HG02642 (cell line): Measurements from ENCODE around the gene APRT.
"Not testable (repeated sequence)": the region's sequence is repeated elsewhere in the genome, so short reads cannot be mapped to it uniquely, and the experiment has no call there.

Experiments
- ATAC-seq: cut with Tn5 transposase; IDR thresholded peaks from one replicate; pipeline ENCODE4 v1.9.1; 2021; ENCODE audit warnings: mild to moderate bottlenecking; ENCODE audit not compliant: unreplicated experiment, poor library complexity

The APRT gene

DNA sequence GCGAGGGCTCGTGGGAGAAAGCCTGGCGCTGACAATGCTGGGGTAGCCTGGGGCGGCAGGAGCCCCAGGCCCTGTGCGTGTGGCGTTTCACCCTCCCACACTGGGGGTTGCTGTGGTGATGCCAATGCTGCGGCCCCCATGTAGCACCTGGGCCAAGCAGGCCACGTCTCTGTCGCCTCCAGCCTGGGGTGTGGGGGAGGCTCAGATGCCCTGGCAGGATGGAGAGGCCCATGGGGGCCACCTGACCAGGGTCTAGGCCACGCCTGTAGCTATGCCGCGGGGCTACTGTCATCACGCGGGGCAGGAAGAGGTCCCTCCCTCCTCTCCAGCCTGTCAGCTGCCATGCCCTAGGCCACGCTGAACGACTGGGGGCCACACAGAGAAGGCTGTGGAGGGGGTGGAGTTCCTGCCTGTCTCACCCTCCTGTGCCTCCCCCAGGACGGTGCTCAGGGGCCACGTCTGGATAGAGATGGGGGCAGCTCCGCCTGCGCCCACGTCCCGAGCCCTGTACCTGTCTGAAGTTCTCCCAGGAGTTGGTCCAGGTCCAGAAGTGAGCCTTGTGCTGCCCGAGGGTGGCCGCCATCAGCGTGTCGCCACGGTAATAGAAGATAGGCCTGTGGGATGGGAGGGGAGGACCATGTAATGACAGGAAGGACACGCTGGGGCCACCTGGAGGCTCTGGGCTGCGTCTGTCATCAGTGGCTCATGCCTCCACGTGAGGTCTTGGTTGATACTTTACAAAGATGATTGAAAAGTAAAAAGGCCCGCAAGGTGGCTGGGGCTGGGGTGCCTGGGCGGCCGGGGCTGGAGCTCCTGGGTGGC is 12.7 kb upstream of the APRT start:
- ATAC-seq, result no peak

DNA sequence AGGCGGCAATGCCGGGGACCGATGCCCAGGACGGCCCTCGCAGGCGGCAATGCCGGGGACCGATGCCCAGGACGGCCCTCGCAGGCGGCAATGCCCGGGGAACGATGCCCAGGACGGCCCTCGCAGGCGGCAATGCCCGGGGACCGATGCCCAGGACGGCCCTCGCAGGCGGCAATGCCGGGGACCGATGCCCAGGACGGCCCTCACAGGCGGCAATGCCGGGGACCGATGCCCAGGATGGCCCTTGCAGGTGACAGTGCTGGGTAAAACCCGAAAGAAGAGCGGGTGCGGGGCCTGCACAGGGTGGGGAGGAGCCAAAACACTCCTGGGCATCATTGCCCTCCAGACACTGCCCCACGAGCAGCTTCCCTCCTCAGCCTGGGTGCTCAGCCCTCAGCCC is 11.9 kb upstream of the APRT start:
- ATAC-seq, result not testable (repeated sequence)

DNA sequence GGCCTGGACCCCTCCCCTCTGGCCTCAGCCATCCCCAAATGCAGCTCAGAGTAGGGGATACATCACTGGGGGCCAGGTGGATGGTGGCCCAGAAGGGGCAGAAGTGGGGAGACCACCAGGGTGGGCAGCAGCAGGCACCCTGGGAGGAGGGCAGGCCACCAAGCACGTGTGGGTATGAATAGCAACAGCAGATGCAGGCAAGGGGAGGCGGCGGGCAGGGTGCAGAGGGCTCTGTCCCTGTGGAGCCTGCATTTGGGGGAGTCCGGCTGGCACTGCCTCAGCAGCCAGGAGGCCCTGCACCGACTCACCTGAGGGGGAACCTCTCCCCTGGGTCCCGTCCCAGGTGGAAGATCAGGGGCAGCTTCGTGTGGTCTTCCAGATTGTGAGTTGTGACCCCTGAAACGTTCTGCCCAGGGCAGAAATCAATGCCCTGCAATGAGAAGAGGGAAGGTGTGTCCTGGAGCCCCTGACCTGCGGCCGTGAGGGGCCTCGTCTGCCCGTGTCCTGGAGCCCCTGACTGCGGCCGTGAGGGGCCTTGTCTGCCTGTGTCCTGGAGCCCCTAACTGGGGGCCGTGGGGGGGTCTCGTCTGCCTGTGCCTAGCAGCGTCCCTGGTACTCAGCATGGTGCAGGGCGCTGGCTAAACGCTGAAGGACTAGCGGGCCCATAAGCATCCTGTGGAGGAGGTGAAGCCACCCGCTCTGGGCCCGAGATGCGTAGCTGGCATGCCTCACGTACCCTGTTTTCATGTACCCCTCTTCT is 10.7 kb upstream of the APRT start:
- no peak for ATAC-seq

DNA sequence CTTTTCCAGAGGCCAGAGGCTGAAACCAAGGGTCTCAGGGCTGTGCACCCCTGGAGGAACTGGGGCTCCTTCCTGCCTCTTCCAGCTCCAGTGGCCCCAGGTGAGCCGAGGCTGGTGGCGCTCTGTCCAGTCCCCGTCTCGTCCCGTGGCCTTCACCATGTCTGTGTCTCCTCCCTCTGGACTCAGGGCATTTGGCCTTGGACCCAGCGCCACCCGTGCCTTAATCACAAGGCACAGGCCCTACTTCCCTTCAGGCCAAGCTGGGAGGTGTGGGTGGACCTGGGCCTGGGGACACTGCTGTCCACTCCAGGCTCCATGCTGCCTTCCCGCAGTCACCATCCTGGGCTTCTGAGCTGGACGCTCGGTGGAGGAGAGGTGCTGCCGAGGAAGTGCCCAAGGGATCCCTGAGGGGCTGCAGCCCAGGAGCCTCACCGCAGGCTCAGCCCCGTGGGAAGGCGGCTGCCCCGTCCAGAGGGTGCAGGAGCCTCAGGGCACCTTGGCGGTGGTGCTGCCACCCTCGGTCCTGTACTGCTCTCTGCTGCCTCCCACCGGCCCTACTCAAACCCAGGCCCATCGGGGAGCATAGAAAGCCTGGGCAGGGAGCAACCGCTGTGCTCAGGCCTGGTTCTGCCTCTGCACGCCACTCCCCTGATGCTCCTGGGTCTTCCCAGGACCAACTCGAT is 9.6 kb upstream of the APRT start:
- no peak for ATAC-seq

DNA sequence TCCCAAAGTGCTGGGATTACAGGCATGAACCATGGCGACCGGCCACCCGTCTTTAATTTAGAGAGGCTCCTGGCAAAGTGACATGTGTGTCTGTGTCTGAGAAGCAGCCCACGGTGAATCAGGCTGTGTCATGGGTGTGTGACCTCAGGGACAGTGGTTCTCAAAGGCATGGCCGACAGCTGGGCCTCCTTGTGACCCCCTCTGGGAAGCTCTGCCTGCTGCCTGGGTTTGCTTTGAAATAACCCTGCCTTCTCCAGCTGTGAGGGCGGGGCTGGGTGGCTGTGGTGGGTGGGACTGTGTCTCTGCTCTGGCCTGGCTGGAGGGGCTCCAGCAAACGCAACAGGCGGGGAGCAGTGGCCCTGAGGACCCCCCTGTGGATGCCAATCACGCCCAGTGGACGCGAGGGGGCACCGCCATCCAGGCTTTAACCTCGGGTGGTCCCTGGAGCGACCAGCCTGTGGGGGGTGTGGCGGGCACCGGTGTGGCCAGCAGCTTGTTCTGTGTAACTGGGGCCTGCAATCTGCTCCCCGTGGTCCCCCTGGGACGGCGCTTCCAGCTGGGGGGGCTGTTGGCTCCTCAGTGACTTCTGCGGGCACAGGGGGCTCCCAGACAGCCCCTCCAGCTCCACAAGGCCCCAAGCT is 8.8 kb upstream of the APRT start:
- ATAC-seq, result no peak

DNA sequence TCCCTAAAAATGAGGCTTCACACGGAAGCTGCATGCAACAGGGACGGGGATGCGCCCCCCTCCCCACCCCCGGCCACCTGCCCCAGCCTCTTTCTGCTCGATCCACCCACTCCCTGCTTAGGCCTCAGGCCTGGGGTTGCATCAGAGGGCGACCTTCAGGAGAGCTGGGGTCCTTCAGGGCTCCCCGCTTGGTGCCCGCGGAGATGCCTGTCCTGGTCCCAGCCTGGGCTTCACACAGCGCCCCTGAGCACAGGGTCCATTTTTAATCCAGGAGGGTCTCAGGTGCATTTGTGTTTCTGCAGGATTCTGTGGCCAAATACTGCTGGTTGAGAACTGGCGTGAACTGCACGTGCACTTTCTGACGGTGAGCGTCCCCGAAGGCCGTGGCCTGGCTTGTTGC is 7.4 kb upstream of the APRT start:
- ATAC-seq, result no peak

DNA sequence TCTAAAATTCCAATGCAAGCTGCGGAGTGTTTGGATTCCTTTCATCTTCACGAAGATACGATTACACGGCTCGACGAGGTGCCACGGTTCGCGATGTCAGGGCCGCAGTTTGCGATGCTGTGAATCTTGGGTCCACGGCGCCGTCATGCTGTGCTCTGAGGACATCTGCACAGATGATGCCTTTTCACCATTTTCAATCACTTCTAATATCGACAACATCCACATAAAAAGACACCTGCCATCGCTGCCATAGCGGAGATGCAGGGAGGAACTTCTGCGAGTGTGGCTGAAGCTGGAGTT is 6.8 kb upstream of the APRT start:
- no peak for ATAC-seq

DNA sequence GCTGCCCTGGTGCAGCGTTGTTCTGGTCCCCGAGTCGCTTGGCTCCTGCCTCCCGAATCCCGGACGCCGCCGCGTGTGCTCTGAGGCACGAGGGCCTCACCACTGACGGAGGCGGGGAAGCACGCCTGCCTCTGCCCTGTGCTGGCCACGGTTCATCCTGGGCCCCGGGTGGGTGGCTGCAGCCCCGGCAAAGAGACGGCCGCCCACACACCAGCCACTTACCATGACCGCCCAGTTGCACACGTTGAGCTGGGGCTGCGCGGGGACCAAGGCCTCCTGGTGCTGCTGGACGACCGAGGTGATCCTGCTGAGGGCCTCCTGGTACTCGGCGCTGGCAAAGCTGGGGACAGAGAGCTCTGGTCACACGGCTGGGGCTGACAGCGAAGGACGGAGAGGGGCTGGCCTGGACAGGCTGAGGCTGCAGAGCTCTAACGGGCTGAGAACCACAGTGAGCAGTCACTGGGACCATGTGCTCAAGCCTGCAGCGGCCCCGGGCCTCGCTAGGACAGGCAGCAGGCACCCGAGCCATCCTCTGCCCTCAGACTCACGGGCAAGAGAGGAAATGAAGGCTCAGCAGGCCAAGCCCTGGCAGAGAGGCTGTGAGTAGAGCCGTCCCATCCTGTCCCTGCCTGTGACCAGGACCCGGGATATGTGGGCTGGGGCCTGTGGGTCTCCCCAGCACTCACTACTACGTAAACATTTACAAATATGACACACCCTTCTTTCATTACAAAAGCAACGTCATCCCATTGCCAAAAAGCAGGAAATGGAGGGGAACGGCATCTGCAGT is 6.3 kb upstream of the APRT start:
- ATAC-seq, result no peak

DNA sequence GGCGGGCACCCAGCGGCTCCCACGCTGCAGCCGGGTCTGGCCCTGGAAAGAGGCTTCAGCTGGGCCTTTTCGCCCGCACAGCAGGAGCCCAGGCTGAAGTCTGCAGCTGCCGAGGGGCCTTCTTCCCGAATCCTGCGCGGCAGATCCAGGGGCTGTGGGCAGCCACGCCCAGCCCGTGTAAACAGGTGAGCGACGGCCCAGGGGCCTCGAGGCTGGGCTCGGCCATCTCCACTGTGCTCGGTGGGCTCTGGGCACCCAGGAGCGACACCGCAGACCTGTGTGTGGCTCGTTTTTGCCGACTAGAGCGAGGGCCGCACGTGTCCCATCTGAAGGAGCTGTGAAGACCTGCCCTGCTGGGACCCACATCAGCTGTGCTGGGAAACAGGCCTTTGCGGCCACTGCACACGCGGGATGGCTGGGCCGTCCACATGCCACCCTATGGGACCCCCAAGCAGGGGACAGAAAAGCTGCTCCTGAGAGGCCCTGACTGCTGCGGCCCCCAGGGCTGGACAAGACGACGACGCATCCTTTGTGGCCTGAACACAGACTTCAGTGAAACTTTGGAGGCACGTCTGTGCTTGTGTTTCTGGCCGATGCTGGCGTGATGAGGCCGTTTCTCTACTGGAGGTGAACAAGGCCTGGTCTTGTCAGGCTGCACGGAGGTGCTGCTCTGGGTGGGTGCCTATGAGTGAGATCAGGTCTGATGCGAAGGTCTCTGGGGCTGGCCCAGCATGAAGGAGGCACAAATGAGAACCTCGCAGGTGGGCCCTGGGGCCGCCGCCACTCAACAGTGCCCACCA is 5.2 kb upstream of the APRT start:
- ATAC-seq, result no peak

DNA sequence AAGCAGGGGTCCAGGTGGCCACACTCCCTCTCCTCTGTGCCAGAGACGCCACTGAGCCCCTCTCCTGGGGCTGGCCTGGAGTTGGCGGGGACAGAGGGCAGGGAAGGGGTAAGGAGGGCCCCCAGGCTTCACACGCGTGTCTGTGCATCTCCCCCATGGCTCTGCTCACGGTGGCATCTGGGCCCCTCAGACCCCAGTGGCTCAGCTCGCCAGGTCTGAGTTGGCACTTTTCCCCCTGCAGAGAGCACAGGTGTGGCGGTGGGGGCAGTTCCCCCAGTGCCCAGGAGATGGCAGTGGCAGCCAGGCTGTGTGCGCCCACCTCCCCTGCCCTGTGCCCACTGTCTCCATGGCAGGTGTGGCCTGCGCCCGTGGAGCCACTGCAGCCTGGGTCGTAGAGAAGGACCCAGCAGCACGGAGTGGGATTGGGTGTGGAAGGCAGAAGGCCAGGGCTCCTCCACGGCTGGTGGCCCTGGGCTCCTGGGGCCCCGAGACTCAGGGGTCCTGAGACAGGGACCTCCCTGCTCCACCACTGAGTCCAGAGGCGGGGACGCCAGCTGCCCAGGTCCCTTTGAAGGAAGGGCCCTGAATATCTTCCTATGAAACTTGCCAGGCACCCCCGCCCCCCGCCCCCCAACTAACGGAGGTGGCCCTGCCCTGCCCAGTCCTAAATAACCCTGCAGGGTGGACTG is 4.3 kb upstream of the APRT start:
- no peak for ATAC-seq

DNA sequence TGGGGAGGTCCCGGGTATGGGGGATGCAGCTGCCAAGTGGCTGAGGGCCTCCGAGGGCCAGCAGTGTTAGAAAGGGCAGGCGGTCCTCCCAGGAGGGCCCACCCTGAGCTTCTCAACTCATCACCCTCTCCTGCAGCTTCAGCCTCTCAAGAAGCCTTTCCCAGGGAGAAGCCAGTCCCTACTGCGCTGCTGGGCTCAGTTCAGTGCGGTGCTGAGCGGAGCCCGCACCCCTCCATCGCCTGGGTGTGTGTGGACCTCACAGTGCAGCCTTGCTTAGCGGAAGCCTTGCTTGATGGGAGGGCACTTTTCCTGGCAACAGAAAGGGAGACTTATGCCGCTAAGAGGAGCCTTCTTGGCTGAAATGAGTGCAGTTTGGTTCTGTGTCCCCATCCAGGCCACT is 3.5 kb upstream of the APRT start:
- no peak for ATAC-seq

DNA sequence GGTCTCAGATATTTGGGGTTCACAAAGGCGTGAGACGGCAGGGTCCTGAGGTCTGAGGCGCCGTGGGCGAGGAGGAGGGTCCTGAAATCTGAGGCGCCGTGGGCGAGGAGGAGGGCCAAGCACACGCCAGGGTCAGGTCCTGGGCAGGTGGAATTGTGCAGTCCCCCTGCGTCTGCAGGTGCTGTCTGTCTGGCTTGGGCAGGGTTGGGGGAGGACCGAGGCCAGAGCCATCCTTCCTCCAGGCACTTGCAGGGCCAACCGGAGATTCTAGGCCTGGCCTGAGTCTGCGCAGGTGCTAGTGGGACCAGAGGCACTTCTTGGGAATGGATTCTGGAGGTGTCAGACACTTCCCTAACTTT is 2.4 kb upstream of the APRT start:
- ATAC-seq, result no peak

DNA sequence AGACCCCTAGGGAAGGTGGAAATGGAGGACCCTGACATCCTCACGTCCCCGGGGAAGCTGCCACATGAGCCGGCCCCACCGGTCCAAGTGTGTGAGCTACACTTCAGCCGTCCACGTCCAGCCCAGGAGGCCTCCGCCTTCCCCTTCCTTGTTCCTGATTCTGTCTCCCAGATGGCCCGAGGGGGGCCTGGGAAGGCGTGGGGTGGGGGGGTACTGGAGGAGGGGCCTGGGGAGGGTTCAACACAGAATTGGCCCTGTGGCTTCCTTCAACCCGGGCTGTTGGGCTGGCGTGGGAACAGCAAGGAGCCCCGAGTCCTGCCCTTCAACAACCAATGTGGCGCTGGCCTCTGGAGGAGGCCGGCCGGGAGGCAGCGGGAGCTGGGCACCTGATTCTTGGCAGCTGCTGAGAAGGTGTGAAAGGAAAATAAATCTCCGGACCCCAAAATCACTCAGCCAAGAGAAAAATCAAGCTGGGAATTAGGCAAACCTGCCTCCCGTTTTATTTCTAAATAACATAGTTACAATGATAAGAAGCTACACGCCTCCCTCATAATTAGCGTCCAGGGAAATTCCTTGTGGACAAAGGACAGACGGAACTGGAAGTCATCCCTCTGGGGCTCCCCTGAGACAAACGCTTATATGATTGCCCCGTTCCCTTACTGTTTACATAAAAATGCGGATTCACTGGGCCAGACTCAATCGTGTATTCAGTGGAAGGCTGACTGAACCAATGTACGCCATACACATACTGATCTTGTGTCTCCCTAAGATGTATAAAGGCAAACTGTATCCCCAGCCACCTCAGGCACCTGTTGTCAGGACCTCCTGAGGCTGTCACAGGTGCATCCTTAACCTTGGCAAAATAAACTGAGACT is 1.8 kb upstream of the APRT start:
- no peak for ATAC-seq

DNA sequence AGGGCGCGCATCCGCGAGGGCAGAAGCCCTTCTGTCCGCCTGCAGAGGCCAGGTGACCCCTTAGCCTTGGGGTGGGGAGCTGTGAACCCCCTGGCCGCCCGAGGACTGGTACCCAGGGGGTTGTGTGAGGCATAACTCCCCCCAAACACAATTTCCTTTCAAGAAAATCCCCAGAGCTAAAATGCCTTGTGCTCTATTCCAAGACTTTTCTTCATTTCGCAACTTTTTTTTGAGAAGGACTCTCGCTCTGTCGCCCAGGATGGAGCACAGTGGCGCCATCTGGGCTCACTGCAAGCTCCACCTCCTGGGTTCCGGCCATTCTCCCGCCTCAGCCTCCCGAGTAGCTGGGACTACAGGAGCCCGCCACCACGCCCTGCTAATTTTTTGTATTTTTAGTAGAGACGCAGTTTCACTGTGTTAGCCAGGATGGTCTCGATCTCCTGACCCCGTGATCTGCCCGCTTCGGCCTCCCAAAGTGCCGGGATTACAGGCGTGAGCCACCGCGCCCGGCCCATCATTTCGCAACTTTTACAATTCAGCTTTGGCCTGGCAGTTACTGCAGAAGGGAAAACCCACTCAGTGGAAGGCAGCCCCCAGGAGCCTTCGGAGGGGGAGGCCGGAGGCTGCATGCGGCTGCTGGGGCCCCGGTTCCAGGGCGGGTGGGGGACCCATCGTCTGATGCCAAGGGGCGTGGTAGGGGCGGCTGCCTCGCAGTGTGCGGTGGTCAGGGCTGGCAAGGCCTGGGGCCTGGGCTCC is 963 bp upstream of the APRT start:
- ATAC-seq, result no peak

DNA sequence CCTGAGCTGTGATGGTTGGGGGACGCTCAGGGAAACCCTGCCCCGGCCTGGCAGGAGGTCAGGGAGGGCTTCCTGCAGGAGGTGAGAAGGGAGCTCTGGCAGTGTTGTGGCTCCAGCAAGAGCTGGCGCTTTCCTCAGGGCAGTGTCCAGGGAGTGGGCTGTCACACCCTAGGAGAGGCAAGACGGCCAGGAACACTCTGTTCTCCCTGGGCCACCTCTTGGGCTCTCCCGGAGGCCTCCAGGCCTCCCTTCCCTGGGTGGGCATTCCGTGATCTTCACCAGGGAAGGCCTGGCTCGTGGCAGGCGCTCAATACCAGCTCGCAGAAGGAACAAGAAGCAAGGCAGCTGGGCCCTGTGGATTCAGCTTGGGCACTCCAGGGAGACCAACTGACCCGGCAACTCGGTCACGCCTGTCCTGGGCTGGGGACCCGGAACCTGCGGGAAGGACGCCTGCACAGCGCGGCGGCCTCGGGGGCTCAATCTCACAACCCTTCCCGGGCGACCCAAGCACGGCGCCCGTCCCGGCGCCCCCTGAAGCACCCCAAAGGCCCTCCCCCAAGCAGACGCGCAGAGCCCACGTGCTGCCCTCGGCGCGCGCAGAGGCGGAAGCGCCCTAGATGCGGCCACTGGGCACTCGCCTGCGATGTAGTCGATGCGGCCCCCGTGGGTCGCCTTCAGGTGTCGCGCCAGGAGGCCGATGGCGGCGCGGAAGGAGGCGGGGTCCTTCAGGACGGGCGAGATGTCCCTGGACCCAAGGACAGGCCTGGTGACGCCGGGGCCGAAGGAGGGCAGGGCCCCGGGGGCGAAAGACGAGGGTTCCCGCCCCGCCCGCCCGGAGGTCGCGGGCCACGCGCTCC is 588 bp downstream of the APRT start:
- ATAC-seq, result peak; percentile 48

DNA sequence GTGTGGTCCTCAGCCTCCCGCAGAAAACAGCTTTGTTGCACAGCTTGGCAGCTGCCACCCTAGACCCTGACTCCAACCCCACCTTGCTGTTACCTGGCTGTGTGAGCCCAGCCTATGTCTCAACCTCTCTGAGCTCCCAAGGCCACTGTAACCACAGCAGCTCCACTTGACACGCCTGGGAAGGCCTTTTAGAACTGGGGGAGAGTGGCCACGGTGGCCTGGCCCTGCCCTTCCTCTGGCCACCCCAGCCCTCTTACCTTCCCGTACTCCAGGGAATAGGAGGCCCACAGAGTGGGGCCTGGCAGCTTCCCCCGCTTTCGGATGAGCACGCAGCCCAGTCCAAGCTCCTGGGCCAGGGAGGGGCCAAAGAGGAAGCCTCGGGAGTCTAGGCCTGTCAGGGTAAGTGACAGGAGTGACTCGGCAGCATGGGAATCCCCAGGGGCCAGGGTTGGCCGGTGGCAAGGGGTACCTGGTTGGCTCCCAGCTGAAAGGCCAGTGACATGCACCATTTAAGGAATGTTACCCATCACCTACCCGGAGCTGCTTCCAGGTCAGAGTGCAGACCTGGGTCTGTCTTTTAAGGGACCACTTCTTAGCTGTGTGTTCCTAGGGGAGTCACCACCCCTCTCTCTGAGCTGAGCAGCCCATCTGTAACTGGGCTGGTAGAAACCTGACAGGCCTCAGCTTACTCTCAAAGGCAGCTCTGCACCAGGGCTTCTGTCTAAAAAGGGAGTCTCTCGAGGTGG is 1.4 kb downstream of the APRT start:
- ATAC-seq, result no peak
